Stimulated activated naive CD4-positive, alpha-beta T cell treated with Interleukin-2 at 50 U/mL for 16 hours (primary cell): ENCODE results near the gene SSB.
"Not testable (repeated sequence)": the region's sequence is repeated elsewhere in the genome, so short reads cannot be mapped to it uniquely, and the experiment has no call there.

ENCODE experiments used
- DNase-seq: peaks from one replicate; lab custom pipeline; 2025; lab: John Stamatoyannopoulos, UW

Gene SSB

DNA sequence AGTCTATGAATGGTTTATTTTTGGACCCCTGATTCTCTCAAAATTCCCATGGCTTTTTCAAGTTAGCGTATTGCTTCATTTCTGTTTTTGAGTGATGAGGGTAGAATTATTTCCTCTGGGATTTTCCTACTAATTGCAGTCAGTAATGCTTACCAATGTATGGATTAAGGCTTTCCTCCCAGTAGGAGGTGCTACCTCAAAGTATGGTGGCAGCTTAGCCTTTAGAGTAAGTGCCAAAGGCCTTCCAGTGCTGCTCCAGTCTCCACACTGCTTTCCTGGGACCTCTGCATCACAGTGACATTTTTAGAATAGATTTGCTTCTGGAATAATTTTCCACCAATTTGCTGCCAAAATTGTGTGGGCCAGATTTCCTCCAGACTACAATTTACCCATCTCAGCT, 16.2 kb upstream of the SSB start:
- DNase-seq = no peak

DNA sequence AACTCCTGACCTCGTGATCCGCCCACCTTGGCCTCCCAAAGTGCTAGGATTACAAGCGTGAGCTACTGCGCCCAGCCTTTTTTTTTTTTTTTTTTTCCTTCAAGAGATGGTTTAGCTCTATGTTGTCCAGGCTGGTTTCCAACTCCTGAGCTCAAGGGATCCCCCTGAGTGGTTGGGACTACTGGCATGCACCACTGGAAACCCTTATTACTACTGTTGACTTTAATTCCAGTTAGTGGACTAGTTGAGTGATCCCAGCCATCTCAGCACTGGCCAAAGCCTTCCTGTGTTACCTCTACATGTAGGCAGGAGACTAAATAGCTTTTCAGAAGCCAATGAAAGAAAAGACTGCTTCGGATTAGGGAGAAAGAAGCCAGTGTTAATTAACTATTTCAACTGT, 8.1 kb upstream of the SSB start:
- DNase-seq = no peak

DNA sequence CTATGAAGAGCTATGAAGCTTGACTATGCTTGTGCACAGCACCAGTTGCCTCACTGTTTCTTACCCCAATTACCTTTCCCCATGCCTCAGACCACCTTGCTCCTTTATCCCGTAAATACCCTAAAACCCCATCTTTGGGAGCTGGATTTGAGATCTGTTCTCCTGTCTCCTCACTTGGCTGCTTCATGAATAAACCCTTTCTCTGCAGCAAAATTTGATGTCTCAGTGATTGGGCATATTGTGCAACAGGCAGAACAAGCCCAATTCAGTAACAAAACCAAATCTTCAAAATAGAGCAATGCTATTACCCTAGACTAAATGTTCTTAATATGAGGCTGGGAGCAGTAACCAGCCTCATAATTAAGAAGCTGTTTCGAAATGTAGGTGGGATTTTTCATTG, 3.5 kb upstream of the SSB start:
- DNase-seq = no peak

DNA sequence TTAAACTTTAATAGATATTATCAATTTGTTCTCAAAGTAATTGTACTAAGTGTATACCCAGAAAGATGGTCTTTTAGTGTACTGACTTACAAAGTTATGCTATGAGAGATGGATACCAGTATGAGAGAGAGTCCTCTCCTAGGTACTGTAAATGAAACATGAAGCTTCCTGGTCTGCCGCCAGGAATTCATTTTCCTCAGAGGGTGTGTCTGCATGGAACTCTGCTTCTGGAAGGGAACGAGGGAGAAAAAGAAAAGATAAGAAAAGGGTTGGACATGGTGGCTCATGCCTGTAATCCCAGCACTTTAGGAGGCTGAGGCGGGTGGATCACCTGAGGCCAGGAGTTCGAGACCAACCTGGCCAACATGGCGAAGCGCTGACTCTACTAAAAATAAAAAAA, 2.2 kb upstream of the SSB start:
- DNase-seq = no peak

DNA sequence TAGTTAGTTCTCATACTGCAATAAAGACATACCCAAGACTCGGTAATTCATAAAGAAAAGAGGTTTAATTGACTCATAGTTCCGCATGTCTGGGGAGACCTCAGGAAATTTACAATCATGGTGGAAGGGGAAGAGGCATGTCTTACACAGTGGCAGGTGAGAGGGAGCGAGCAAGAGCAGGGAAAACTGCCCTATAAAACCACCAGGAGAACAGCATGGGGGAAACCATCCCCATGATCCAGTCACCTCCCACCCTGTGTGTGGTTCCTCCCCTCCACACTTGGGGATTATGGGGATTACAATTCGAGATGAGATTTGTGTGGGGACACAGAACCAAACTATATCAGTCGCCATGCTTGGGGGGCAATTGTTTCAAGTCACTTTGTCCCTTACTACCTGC, 1.1 kb upstream of the SSB start:
- DNase-seq = no peak

DNA sequence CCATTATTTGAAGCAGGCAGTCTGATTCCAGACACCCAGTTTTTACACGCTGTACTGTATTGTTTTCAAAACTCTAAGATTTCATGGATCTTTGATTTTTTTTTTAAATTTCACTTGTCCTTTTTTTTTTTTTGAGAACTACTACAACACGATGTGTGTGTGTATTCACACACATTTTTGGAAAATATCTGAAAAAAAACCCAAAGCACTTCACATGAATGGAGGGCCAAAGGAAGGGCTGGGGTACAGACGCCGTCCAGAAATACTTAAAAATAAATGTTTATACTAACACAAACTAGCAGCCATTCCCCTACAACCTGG, 314 bp upstream of the SSB start:
- no peak for DNase-seq

DNA sequence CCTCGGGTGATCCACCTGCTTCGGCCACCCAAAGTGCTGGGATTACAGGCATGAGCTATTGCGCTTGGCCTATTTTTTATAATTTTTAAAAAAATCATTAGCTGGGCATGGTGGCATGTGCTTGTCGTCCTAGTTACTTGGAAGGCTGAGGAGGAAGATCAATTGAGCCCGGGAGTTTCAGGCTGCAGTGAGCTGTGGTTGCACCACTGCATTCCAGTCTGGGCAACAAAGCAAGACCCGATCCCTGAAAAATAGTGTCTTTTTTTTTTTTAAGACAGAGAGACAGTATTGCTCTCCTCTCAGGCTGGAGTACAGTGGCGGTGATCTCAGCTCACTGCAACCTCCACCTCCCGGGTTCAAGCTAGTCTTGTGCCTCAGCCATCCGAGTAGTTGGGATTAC, 4.8 kb downstream of the SSB start:
- DNase-seq = no peak

DNA sequence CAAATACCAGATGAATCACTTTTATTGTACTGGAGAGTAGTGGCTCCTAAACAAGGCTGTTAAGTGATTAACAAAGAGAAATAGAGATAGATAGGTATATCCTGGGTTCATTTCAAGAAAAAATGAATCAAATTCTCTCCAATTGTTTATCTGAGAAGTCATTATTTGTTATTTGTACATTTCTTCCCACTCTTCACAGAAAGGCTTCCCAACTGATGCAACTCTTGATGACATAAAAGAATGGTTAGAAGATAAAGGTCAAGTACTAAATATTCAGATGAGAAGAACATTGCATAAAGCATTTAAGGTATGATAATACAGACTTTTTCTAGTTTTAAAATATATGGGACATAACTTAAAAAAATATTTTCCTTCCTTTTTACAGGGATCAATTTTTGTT, 7.9 kb downstream of the SSB start:
- DNase-seq = no peak

DNA sequence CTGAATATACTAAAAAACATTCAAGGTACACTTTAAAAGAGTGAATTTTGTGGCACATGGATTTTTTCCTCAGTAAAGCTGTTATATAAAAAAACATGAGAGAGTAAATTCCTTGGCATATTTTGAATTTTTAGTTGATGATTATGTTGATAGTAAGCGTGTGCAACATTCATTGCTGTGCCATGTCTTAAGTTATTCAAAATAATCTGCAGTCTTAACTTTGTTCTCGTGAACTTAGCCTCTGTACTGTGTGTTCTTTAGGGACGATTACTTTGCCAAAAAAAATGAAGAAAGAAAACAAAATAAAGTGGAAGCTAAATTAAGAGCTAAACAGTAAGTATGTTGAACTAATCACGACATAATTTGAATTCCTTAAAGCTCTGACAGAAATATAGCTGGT, 9.6 kb downstream of the SSB start:
- no peak for DNase-seq

DNA sequence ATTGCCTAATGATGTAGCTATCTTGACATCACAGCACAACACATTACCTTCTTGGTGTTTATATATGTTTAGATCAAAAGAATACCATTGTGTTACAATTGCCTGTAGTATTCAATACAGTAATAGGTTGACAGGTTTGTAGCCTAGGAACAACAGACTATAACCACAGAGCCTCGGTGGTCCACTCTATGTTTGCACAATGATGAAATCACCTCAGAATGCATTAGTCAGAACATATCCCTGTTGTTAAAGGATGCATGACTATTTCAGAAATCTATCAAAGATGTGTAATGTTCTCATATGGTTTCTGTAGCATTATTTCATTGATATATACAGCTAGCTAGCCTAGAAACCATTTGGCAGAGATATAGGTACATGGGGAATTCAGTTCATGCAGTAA, 17.2 kb downstream of the SSB start:
- no peak for DNase-seq

DNA sequence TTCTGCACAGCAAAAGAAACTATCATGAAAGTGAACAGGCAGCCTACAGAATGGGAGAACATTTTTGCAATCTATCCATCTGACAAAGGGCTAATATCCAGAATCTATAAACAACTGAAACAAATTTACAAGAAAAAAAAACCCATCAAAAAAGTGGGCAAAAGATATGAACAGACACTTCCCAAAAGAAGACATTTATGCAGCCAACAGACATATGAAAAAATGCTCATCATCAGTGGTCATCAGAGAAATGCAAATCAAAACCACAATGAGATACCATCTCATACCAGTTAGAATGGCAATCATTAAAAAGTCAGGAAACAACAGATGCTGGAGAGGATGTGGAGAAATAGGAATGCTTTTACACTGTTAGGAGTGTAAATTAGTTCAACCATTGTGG, 18.3 kb downstream of the SSB start:
- not testable (repeated sequence) for DNase-seq

DNA sequence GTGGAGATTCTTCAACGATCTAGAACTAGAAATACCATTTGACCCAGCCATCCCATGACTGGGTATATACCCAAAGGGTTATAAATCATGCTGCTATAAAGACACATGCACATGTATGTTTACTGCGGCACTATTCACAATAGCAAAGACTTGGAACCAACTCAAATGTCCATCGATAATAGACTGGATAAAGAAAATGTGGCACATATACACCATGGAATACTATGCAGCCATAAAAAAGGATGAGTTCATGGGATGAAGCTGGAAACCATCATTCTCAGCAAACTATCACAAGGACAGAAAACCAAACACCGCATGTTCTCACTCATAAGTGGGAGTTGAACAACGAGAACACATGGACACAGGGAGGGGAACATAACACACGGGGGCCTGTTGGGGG, 18.7 kb downstream of the SSB start:
- DNase-seq = not testable (repeated sequence)

DNA sequence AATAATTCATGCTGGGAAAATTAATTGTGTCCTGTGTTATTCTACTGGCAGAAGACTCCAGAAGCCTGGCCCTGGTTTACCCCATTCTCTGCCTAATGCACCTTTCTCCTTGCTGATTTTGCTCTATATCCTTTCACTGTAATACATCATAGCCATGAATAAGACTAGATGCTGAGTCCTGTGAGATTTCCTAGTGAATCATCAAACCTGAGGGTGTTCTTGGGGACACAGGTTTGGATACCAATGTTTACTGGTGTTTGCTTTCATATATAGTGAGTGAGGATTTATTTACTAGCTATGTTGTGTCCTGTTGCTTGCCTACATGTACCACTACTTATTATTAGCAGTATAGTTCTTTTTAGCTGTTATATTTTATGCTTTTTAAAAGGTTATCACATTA, 19.6 kb downstream of the SSB start:
- DNase-seq = no peak

DNA sequence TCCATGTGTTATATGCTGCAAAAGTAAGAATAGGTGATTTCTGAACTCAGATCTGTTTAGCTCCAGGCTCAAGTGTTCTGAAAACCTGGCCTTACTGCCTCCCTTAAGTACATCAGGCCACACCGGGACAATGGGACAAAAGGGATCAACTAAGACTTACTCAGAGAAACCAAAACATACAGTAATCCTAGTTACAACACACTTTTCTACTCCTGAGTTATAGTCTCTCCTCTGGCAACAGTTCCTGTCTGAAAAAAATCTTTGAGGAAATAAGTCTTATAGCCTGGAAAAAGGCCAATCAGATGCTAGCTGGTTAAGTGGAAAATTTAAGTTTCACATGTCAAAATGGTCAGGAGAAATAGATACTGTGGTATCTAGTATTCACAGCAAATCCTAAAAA, 20.4 kb downstream of the SSB start:
- no peak for DNase-seq

DNA sequence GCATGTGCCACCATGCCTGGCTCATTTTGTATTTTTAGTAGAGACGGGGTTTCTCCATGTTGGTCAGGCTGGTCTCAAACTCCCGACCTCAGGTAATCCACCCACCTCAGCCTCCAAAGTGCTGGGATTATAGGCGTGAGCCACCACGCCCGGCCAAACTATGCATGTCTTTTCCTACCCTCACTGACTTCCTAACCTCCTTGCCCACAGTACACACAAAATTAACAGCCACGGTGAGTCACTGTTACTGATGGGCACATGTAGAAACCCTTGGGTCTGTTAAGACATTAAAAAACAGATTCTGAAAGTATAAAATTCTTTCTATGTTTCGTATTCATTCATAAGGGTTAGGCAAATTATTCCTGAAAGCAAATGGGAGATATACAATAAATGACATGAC, 21.4 kb downstream of the SSB start:
- DNase-seq = not testable (repeated sequence)

DNA sequence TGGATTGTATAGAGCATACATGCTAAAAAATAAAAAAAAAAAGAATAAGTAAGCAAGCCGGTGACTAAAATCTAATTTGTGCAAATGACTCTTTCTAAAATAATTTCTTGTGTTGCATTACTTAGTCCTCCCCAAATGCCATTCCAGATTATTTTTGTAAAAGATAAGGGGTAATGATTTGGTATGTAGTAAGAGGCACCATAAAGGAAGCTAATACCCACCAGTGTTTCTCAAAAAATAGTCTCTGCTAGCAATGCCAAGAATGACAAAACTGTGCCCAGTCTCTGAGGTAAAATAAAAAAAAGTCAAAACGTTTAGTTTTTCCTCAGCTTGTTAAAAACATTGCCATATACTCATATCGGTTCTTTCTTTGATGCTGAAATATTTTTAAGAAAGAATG, 23.4 kb downstream of the SSB start:
- no peak for DNase-seq

DNA sequence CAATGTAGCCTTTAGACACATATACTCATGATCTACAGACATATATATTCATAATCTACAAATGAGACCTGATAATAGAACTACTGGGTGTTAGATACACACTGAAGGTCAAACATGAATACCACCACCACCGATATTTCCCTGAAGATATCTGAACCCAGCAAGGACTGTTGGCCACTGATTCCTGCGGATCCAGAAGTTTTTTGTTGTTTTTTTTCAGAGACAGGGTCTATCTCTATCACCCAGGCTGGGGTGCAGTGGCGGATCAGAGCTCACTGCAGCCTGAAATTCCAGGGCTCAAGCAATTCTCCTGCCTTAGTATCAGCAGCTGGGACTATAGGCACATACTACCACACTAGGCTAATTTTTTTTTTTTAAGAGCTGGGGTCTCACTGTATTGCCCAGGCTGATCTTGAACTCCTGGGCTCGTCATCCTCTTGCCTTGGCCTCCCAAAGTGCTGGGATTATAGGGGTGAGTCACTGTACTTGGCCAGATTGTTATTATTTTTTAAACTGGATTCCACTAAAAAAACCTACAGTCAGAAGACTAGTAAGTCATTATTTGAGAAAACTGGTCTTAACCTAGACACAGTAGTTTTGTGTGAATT, 24.2 kb downstream of the SSB start:
- DNase-seq = no peak

DNA sequence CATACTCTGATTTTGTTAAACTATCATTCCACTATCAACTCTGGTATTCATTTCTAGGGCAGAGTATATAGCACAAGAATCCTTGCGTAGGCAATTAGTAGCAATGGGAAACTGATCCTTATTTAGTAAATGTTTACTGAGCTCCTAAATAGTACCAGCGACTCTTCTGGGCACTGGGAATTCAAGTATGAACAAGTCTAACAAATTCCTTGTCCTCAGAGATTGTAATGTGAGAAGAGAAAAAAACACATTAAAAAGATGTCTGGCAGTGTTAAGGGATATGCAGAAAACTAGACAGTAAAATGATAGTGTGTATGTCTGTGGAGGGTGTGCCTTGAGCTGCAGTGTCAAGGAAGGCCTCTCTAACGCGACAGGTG, 25.3 kb downstream of the SSB start:
- DNase-seq = no peak

DNA sequence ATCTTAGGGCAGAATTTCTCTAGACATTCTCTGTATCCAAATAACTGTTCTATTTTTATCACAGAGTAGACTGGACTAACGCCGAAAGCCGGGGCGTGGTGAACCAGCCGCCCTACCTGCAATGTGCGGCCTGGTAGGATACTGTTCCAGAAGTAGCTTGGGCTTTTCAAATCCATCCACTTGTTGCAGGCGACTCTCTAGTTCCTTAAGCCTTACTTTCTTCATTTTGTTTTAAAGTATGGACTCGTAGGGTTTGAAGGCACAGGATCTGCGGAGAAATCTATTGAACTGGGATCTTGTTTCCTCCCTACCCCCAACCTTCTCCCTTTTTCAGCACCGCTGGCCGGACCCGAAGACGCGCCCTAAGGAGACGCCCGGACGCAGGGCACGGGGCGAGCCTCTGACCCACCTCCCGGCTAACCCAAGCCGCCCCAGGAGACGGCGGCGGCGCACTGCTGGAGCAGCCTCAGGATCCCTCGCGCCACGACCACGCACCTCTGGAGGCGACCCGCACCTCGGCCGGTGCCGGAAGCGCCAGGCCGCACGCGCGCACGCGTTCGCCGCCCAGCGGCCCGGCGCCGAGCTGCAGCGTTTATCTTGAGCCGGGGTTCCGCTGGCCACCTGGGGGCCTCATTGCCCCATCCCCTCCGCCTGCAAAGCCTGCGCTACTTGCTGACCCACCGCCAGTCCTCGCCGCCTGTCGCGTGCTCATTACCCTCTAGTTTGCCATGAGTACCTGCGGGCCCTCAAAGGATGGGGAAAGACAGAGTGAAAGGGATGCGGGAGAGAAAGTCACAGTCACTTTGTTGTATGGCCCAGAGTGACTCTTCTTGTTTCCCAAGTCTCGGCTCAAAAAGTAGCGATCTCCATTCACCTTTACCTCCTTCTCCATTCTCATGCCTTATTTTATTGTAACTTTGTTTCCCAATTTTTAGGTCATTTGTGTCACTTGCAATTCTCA, 26.0 kb downstream of the SSB start, which contains the start of gene METTL5:
TSS of gene METTL5 (minus strand) at position 533 of the 961 bp plus-strand sequence. CDS start at position 225, 308 bp downstream.
- peak; percentile 73 for DNase-seq

DNA sequence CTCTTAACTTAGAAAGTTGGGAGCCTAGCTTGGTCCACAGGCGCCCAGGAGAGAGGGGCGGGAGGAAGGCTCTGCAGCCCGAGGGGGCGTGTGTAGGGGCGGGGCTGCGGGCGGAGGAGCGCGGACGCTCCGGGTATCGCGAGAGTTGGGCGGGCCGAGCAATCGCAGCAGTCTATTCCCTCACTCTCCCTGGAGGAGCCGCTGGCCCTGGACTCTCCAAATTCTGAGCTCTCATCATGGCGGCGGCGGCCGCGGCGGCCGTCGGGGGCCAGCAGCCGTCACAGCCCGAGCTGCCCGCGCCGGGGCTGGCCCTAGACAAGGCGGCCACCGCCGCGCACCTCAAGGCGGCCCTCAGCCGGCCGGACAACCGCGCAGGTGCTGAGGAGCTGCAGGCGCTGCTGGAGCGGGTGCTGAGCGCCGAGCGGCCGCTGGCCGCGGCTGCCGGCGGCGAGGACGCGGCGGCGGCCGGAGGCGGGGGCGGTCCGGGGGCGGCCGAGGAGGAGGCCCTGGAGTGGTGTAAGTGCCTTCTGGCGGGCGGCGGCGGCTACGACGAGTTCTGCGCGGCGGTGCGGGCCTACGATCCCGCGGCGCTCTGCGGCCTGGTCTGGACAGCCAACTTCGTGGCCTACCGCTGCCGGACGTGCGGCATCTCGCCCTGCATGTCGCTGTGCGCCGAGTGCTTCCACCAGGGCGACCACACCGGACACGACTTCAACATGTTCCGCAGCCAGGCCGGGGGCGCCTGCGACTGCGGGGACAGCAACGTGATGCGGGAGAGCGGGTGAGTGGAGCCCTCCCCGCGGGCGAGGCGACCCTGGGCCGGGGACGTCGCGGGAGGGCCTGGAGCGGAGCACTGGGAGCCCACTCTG, 28.8 kb downstream of the SSB start, which contains the start of gene UBR3:
TSS of gene UBR3 (plus strand) at position 183 of the 869 bp plus-strand sequence. CDS start at position 237, 54 bp downstream.
- peak; percentile 84 for DNase-seq

DNA sequence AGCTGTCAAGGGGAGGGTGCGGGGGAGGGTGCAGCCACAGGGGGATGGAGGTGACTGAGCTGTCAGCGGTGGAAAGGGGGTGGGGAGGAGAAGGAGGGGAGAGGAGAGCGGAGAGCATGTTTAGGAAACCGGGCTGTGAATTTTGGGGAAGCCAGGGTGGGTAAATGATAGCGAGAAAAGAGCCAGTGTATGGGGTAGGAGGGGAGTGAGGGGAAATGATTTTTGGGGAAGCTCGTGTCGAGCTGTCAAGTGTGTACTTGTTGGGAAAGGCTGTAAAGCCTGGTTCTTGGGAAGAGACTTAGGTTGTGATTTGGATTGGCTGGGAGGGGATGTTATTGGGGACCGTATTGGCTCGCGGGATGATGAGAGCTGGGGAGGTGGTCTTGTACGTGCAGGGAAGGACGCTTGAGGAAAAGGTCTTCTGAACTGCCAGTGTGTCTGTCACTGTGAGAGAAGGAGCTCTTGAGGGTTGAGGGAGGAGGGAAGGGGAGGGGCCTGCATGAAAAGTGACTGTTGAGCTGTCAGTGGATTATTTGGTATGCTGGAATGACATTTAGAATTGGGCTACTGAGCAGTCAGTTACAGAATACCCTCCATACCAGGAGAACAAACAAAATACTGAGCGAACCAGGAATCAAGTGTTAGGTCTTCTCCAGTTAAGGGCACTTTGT, 29.6 kb downstream of the SSB start:
- peak; percentile 62 for DNase-seq

DNA sequence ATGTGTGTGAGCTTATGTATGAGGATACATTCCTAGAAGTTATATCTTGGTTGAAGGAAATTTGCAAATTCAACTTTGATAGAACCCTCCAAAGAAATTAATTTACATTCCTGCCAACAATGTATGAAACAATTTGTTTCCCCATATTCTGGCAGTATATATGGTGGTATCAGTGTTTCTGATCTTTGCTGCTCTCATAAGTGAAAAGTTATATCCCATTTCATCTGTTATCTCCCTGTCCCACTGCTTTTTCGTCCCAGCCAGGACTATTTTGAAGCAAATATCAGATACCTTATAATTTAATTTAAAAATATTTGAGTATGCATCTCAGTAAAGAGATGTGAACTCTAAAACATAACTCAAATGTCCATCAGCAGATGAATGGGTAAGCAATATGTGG, 35.7 kb downstream of the SSB start:
- DNase-seq = no peak
